ENCODE results near the gene PSAP. TPM values are rescaled to one million over a fixed set of nuclear protein-coding genes. Genes with fewer than 3 reads are reported as not detected.

PSAP gene
- total and polyA plus RNA-seq, 2 experiments from 2014 or later: 151 to 391 TPM

GRCh38 chr10:71834343-71834674, 16.7 kb downstream of the PSAP start:
- H3K9me2 ChIP-seq (ENCODE audit: insufficient read depth): no peaks in the 10 kb centered on the region
- peaks cover 11% of the 10 kb centered on the region for H3K27me3 Mint-ChIP-seq (ENCODE audit: insufficient read depth, low read depth, poor library complexity)
- TF ChIP-seq STAT1 (IDR thresholded peaks at IDR 0.05; ENCODE audit: unreplicated experiment): no peak
- TF ChIP-seq ZNF331 (CRISPR knock-in tag; IDR thresholded peaks at IDR 0.05; ENCODE audit: low read depth): no peak

DNA sequence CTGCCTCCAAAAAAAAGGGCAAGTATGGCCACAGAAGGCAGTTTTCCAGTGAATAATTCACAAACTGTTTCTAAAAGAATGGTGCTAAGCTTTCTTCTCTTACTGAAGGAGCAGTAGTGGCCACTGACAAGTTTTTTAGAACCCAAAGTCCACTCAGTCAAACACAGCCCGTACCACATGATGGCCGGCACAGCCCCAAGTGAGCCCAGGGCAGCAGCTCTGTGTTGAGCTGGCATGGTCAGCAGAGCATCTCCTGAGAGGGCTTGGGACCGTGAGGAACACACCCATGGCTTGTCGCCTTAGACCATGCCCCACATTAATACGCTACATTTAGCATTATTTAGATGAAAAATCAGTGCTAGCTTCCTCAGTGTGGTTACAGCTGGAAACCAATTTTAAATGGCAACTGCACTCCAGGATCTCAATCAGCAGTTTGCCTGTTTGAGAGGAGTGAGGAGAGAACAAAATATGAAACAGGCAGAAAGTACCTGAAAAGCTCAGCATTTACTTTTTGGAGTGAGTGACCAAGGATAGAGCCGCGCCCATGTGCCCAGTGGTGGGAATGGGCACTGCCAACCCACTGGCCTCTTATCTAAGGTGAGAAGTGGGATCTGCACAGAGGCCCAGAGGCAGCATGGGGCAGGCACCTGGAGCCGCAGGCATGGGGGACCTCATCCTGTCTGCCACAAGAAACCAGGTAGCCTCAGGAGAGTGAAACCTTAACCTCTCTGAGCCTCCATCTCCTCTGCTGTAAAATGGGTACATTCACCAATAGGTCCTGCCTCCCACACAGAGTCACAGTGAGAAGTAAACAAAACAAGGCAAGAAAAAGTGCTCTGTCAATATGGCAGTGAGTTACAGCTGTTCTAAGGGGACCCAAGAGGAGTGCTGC, 17.4 kb downstream of the PSAP start:
- no peak overlapping the region for H3K4me2 ChIP-seq
- Mint-ChIP-seq H3K4me1 (peaks cover 30% of the 10 kb centered on the region), H3K27me3 (ENCODE audit: insufficient read depth, low read depth, poor library complexity) (peaks cover 11% of the 10 kb centered on the region), H3K9me3 (no peaks in the 10 kb centered on the region), H3K4me3 (no peak overlapping the region), H3K27ac (no peak overlapping the region), H3K36me3 (ENCODE audit: low read depth) (peaks cover 36% of the 10 kb centered on the region)
- H3K36me3 ChIP-seq (ENCODE audit: insufficient read depth): peaks cover 25% of the 10 kb centered on the region
- no peaks in the 10 kb centered on the region for H3K27me3 ChIP-seq (ENCODE audit: insufficient read depth)
- H3K79me2 ChIP-seq (replicated peaks; ENCODE audit: insufficient read depth): peaks cover 75% of the 10 kb centered on the region
- no peak overlapping the region for H3K4me3 ChIP-seq
- H3K27ac ChIP-seq (ENCODE audit: low read depth): no peak overlapping the region
- no peaks in the 10 kb centered on the region for H3K9me2 ChIP-seq (ENCODE audit: insufficient read depth)
- ATAC-seq (no peak), DNase-seq (ENCODE audit: low spot score) (no peak)
- no peak overlapping the region for H2AFZ ChIP-seq
- peaks cover 25% of the 10 kb centered on the region for H3K4me1 ChIP-seq (ENCODE audit: insufficient read depth)
- H3F3A ChIP-seq (replicated peaks; ENCODE audit: low read depth): no peaks in the 10 kb centered on the region
- H4K20me1 ChIP-seq (replicated peaks; ENCODE audit: insufficient read depth): peaks cover 69% of the 10 kb centered on the region
- no peak for TF ChIP-seq ZNF462 (CRISPR knock-in tag; IDR thresholded peaks at IDR 0.05)
- no peak for TF ChIP-seq STAT1 (IDR thresholded peaks at IDR 0.05; ENCODE audit: unreplicated experiment)
- no peak for TF ChIP-seq JUNB (IDR thresholded peaks at IDR 0.05; ENCODE audit: unreplicated experiment)
- no peak for TF ChIP-seq CREB1 (CRISPR knock-in tag; IDR thresholded peaks at IDR 0.05; ENCODE audit: low read depth)
- no peak for TF ChIP-seq ETS1 (IDR thresholded peaks at IDR 0.05)
- TF ChIP-seq ZNF114 (CRISPR knock-in tag; IDR thresholded peaks at IDR 0.05): no peak
- TF ChIP-seq ZNF331 (CRISPR knock-in tag; IDR thresholded peaks at IDR 0.05; ENCODE audit: low read depth): no peak
- TF ChIP-seq CTCF (conservative IDR thresholded peaks at IDR 0.05; ENCODE audit: low read depth in 2 of 2): no peak
- no peak for TF ChIP-seq EZH2 (IDR thresholded peaks at IDR 0.05; ENCODE audit: low read depth, unreplicated experiment)
- no peak for TF ChIP-seq NANOG (IDR thresholded peaks at IDR 0.05; ENCODE audit: borderline replicate concordance)
- no peak for TF ChIP-seq POLR2AphosphoS5 (IDR thresholded peaks at IDR 0.05; ENCODE audit: low read depth)
- no peak for TF ChIP-seq EZH2phosphoT487 (IDR thresholded peaks at IDR 0.05; ENCODE audit: unreplicated experiment)

More at GRCh38 chr10:71834343-71834674, 16.7 kb downstream of the PSAP start:
- no peak overlapping the region for H3K27ac ChIP-seq (ENCODE audit: low read depth)
- no peak overlapping the region for H3K4me3 ChIP-seq
- H3K27me3 ChIP-seq (ENCODE audit: insufficient read depth): no peaks in the 10 kb centered on the region
- no peaks in the 10 kb centered on the region for H3F3A ChIP-seq (replicated peaks; ENCODE audit: low read depth)
- Mint-ChIP-seq H3K4me1 (peaks cover 34% of the 10 kb centered on the region), H3K36me3 (ENCODE audit: low read depth) (peaks cover 30% of the 10 kb centered on the region), H3K9me3 (no peaks in the 10 kb centered on the region), H3K27ac (no peak overlapping the region), H3K4me3 (no peak overlapping the region)
- no peak for DNase-seq (ENCODE audit: low spot score)
- H3K4me2 ChIP-seq: no peak overlapping the region
- H3K79me2 ChIP-seq (replicated peaks; ENCODE audit: insufficient read depth): peaks cover 81% of the 10 kb centered on the region
- peaks cover 73% of the 10 kb centered on the region for H4K20me1 ChIP-seq (replicated peaks; ENCODE audit: insufficient read depth)
- H3K36me3 ChIP-seq (ENCODE audit: insufficient read depth): peaks cover 19% of the 10 kb centered on the region
- peaks cover 30% of the 10 kb centered on the region for H3K4me1 ChIP-seq (ENCODE audit: insufficient read depth)
- no peak for ATAC-seq
- H2AFZ ChIP-seq: no peak overlapping the region
